HCT116 (cell line): ENCODE results near the gene PDCD6IP. TPM values are rescaled to one million over a fixed set of nuclear protein-coding genes. Genes with fewer than 3 reads are reported as not detected.

Experiments
- ATAC-seq: fragments of 200-7000 bp; cut with Tn5 transposase; 2 replicates; pipeline ENCODE4 v1.9.1; 2020; ENCODE audit warnings: mild to moderate bottlenecking, moderate library complexity
- BruUV-seq: library from RNA; stranded (reverse); fragments of 400-500 nt; replicated peaks from 2 replicates; lab custom pipeline; 2021; lab: Mats Ljungman, UMichigan
- CTCF ChIA-PET: fragments of 300-600 bp; sonication (Branson Sonifier 250); formaldehyde crosslinking; loops from one replicate; lab custom pipeline; 2021; ENCODE audit warnings: antibody characterized with exemption; lab: Charles Lee
- POLR2A ChIA-PET: fragments of 300-600, 350-600 bp; sonication (Branson Sonifier 250); formaldehyde crosslinking; loops from one replicate; lab custom pipeline; 2021; ENCODE audit warnings: antibody characterized with exemption; lab: Charles Lee
- RAD21 ChIA-PET, 2 experiments: fragments of 300-600 bp; sonication (Branson Sonifier 250); formaldehyde crosslinking; loops; one replicate each; lab custom pipeline; 2023; ENCODE audit warnings: low total read pairs in 2 of 2; ENCODE audit not compliant: uncharacterized antibody in 2 of 2, unreplicated experiment in 2 of 2, low non-redundant PET in 1 of 2; lab: Charles Lee
- DNase-seq: peaks from one replicate; pipeline ENCODE4 v3.0.0-alpha.2; 2010; ENCODE audit warnings: low read depth, low spot score
- H2AFZ ChIP-seq: fragments of 200-600 bp; shearing (Covaris generic), sonication (generic); 2 replicates; pipeline ENCODE4 v1.6.1; 2017; ENCODE audit warnings: low read depth, mixed run types, mixed read lengths, antibody characterized with exemption, low read length; ENCODE audit not compliant: poor library complexity, severe bottlenecking
- H3K27ac ChIP-seq: 2 replicates; pipeline ENCODE4 v1.5.1; 2012; ENCODE audit warnings: low read depth, low read length
- H3K27me3 ChIP-seq: fragments of 200-600 bp; sonication (generic); 2 replicates; pipeline ENCODE4 v1.6.1; 2016; ENCODE audit warnings: mixed run types, low read length, mixed read lengths; ENCODE audit not compliant: insufficient read depth
- H3K36me3 ChIP-seq, 2 experiments: fragments of 200-500 bp in 1 of 2; fragments of 200-600 bp in 1 of 2; sonication (Bioruptor generic) in 1 of 2; sonication (generic) in 1 of 2; 2 replicates each; pipeline versions ENCODE4 v1.5.1 to v1.6.1; 2014 to 2016; ENCODE audit warnings: low read length in 2 of 2, inconsistent platforms in 1 of 2, mixed read lengths in 1 of 2, mixed run types in 1 of 2; ENCODE audit not compliant: insufficient read depth in 2 of 2, control insufficient read depth in 1 of 2
- H3K4me1 ChIP-seq, 2 experiments: fragments of 200-600 bp in 1 of 2; sonication (generic) in 1 of 2; 2 replicates each; pipeline versions ENCODE4 v1.5.1 to v1.6.1; 2012 to 2017; ENCODE audit warnings: low read length in 2 of 2, inconsistent platforms in 1 of 2, mild to moderate bottlenecking in 1 of 2, mixed read lengths in 1 of 2, mixed run types in 1 of 2, moderate library complexity in 1 of 2; ENCODE audit not compliant: insufficient read depth in 2 of 2, control insufficient read depth in 1 of 2
- H3K4me2 ChIP-seq: fragments of 200-600 bp; sonication (generic); 2 replicates; pipeline ENCODE4 v1.6.1; 2017; ENCODE audit warnings: mixed run types, low read length, mixed read lengths
- H3K4me3 ChIP-seq, 2 experiments: fragments of 200-600 bp in 1 of 2; sonication (generic) in 1 of 2; replicated peaks in 1 of 2; 2 replicates each; pipeline ENCODE4 v1.5.1; 2011 to 2016; ENCODE audit warnings: low read length in 2 of 2, control low read depth in 1 of 2, low read depth in 1 of 2, mild to moderate bottlenecking in 1 of 2, mixed read lengths in 1 of 2, mixed run types in 1 of 2
- H3K79me2 ChIP-seq: fragments of 200-600 bp; sonication (generic); 2 replicates; pipeline ENCODE4 v1.6.1; 2017; ENCODE audit warnings: mild to moderate bottlenecking, mixed run types, low read length, moderate library complexity, mixed read lengths; ENCODE audit not compliant: insufficient read depth
- H3K9ac ChIP-seq: fragments of 200-600 bp; sonication (generic); 2 replicates; pipeline ENCODE4 v1.6.1; 2016; ENCODE audit warnings: low read length, mixed read lengths
- H3K9me2 ChIP-seq: fragments of 200-600 bp; sonication (generic), shearing (Covaris generic); 2 replicates; pipeline ENCODE4 v1.6.1; 2017; ENCODE audit warnings: mixed run types, mild to moderate bottlenecking, moderate library complexity; ENCODE audit not compliant: insufficient read depth
- H3K9me3 ChIP-seq, 2 experiments: fragments of 200-500 bp in 1 of 2; fragments of 200-600 bp in 1 of 2; sonication (Bioruptor generic) in 1 of 2; sonication (generic) in 1 of 2; 2 replicates each; pipeline ENCODE4 v1.6.1; 2014 to 2017; ENCODE audit warnings: low read length in 2 of 2, mixed read lengths in 2 of 2, inconsistent platforms in 1 of 2, low read depth in 1 of 2, mild to moderate bottlenecking in 1 of 2, mixed run types in 1 of 2, moderate library complexity in 1 of 2; ENCODE audit not compliant: control insufficient read depth in 1 of 2, insufficient read depth in 1 of 2
- H4K20me1 ChIP-seq: fragments of 200-600 bp; sonication (generic), shearing (Covaris generic); 2 replicates; pipeline ENCODE4 v1.6.1; 2017; ENCODE audit warnings: mixed run types, mild to moderate bottlenecking, moderate library complexity; ENCODE audit not compliant: insufficient read depth
- CEBPB ChIP-seq: IDR thresholded peaks from 2 replicates; pipeline ENCODE4 v1.6.1; 2012; ENCODE audit warnings: low read depth
- EGR1 ChIP-seq: IDR thresholded peaks from 2 replicates; pipeline ENCODE4 v1.6.1; 2012; ENCODE audit warnings: low read depth
- ELF1 ChIP-seq: IDR thresholded peaks from 2 replicates; pipeline ENCODE4 v1.6.1; 2012; ENCODE audit warnings: low read depth, borderline replicate concordance
- EZH2 ChIP-seq: fragments of 200-600 bp; sonication (generic); IDR thresholded peaks from 2 replicates; pipeline ENCODE4 v1.6.1; 2017; ENCODE audit warnings: antibody characterized with exemption, mixed run types
- EZH2phosphoT487 ChIP-seq: fragments of 200-600 bp; IDR thresholded peaks from 2 replicates; pipeline ENCODE4 v1.6.1; 2018; ENCODE audit warnings: antibody characterized with exemption, borderline replicate concordance
- FOSL1 ChIP-seq: IDR thresholded peaks from 2 replicates; pipeline ENCODE4 v1.6.1; 2012; ENCODE audit warnings: low read depth
- JUND ChIP-seq: IDR thresholded peaks from 2 replicates; pipeline ENCODE4 v1.6.1; 2012
- POLR2A ChIP-seq: IDR thresholded peaks from 2 replicates; pipeline ENCODE4 v1.7.0; 2011; ENCODE audit warnings: borderline replicate concordance; ENCODE audit not compliant: insufficient read depth, insufficient read length; ENCODE audit errors: extremely low read depth
- RAD21 ChIP-seq: IDR thresholded peaks from 2 replicates; pipeline ENCODE4 v1.6.1; 2012; ENCODE audit warnings: low read depth, mild to moderate bottlenecking
- SIN3A ChIP-seq: IDR thresholded peaks from 2 replicates; pipeline ENCODE4 v1.6.1; 2012; ENCODE audit warnings: low read depth
- SP1 ChIP-seq: IDR thresholded peaks from 2 replicates; pipeline ENCODE4 v1.6.1; 2012; ENCODE audit warnings: low read depth
- SRF ChIP-seq: IDR thresholded peaks from 2 replicates; pipeline ENCODE4 v1.6.1; 2012; ENCODE audit warnings: low read depth
- TCF7L2 ChIP-seq: IDR thresholded peaks from 2 replicates; pipeline ENCODE4 v1.7.0; 2011; ENCODE audit warnings: borderline replicate concordance, inconsistent platforms; ENCODE audit not compliant: insufficient read depth, insufficient read length; ENCODE audit errors: extremely low read depth
- ZFX ChIP-seq: fragments of 450-650 bp; IDR thresholded peaks from 2 replicates; pipeline ENCODE4 v1.6.1; 2017
- ZNF274 ChIP-seq: fragments of 200-500 bp; sonication (Bioruptor generic); IDR thresholded peaks from 2 replicates; pipeline ENCODE4 v1.6.1; 2014; ENCODE audit warnings: mild to moderate bottlenecking, low read depth, low read length, inconsistent platforms
- intact Hi-C: fragments of 100-400 bp; cut with micrococcal nuclease; formaldehyde crosslinking; loops from 2 replicates; pipeline ENCODE4 v1.10.0; 2022
- total RNA-seq: library from RNA; stranded (reverse); gene quantifications from one replicate; pipeline ENCODE4 v1.2.1, GENCODE V29; 2021; ENCODE audit not compliant: unreplicated experiment
- TF ChIP-seq, protein P1 (sequence below): IDR thresholded peaks from 2 replicates; pipeline ENCODE4 v1.6.1; 2012
- TF ChIP-seq, protein P2 (sequence below): IDR thresholded peaks from 2 replicates; pipeline ENCODE4 v1.6.1; 2011; ENCODE audit warnings: mild to moderate bottlenecking, low read length, moderate library complexity; ENCODE audit not compliant: insufficient replicate concordance; ENCODE audit errors: extremely low read depth
- TF ChIP-seq, protein P3 (sequence below), 3 experiments: fragments of 200-600 bp in 1 of 3; sonication (generic) in 1 of 3; IDR thresholded peaks in 2 of 3; conservative IDR thresholded peaks in 1 of 3; 2 replicates each; pipeline ENCODE4 v1.5.1; 2012 to 2017; ENCODE audit warnings: low read depth in 2 of 3, low read length in 2 of 3, antibody characterized with exemption in 1 of 3, borderline replicate concordance in 1 of 3, control low read depth in 1 of 3, mild to moderate bottlenecking in 1 of 3, mixed read lengths in 1 of 3, mixed run types in 1 of 3, moderate library complexity in 1 of 3; ENCODE audit not compliant: insufficient read depth in 1 of 3

PDCD6IP gene
- total RNA-seq, 1 experiment from 2014 or later: 241 TPM

DNA sequence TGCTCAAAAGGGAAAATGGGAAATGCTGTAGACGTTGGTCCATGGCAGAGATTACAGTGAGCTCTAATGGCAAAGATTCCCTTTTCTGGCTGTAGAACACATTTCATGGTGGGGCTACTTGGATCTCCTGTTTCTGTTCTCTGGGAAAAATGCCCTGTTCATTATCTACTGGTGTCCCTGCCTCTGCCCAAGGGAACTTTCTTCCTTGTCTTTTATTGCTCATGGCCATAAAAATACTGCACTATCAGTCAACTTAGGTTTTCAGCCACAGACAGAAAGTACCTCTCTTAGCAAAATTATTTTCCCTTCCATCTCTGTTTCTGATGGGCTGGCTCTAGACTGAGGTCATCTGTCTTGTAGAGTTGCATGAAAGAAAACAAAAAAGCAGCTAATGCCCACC lies 98.9 kb downstream of the PDCD6IP start:
- ATAC-seq (no peak), DNase-seq (no peak)
- intact Hi-C loops: no loop called here
- Histone ChIP-seq H3K4me2 (no peak overlapping the region), H3K9me3 (no peaks in the 10 kb centered on the region), H3K27ac (no peak overlapping the region), H3K9ac (no peak overlapping the region), H2AFZ (no peak overlapping the region), H3K4me1 (no peaks in the 10 kb centered on the region), H3K36me3 (no peaks in the 10 kb centered on the region), H4K20me1 (no peaks in the 10 kb centered on the region), H3K9me2 (no peaks in the 10 kb centered on the region), H3K4me3 (no peak overlapping the region), H3K79me2 (no peaks in the 10 kb centered on the region), H3K27me3 (no peaks in the 10 kb centered on the region)
- no TSS peak for BruUV-seq
- RAD21 ChIA-PET: no interaction called here
- POLR2A ChIA-PET: no interaction called here
- TF ChIP-seq, protein P1, sequence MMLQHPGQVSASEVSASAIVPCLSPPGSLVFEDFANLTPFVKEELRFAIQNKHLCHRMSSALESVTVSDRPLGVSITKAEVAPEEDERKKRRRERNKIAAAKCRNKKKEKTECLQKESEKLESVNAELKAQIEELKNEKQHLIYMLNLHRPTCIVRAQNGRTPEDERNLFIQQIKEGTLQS: no peak
- no peak for TF ChIP-seq TCF7L2
- TF ChIP-seq ZFX: no peak
- no peak for TF ChIP-seq SRF
- no peak for TF ChIP-seq ZNF274
- TF ChIP-seq JUND: no peak
- TF ChIP-seq SIN3A: no peak
- CTCF ChIA-PET: no interaction called here

DNA sequence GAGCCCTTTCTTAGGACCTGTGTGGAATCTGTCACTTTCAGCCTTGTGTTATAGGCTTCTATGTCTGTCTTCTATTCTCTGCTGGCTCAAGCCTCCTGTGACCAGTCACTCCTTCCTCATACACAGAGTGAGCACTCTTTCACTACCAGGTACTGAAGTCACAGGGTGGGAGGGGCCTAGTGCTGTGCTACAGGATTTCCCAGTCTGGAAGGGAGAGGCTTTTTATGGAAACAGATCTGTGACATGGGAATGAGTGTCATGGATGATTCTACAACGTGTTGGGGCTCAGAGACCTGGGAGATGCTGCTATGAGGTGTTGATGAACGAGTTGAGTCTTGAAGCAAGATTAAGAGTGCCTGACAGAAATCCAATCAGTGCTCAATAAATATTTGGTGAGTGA lies 100.5 kb downstream of the PDCD6IP start:
- no peaks in the 10 kb centered on the region for H3K79me2 ChIP-seq
- H4K20me1 ChIP-seq: no peaks in the 10 kb centered on the region
- no peaks in the 10 kb centered on the region for H3K27me3 ChIP-seq
- H3K9me3 ChIP-seq: no peaks in the 10 kb centered on the region
- ChIA-PET POLR2A (no interaction called here), CTCF (no interaction called here), RAD21 (no interaction called here)
- no peak overlapping the region for H3K9ac ChIP-seq
- H3K4me1 ChIP-seq: no peaks in the 10 kb centered on the region
- DNase-seq (no peak), ATAC-seq (no peak)
- H3K9me2 ChIP-seq: no peaks in the 10 kb centered on the region
- no peak overlapping the region for H3K27ac ChIP-seq
- BruUV-seq: no TSS peak
- no peak overlapping the region for H3K4me2 ChIP-seq
- H2AFZ ChIP-seq: no peak overlapping the region
- intact Hi-C loops: no loop called here
- no peak for TF ChIP-seq SRF
- no peak for TF ChIP-seq EZH2phosphoT487
- TF ChIP-seq CEBPB: no peak
- TF ChIP-seq ZFX: no peak
- TF ChIP-seq FOSL1: no peak
- no peak for TF ChIP-seq SP1
- TF ChIP-seq JUND: no peak
- TF ChIP-seq, protein P2, sequence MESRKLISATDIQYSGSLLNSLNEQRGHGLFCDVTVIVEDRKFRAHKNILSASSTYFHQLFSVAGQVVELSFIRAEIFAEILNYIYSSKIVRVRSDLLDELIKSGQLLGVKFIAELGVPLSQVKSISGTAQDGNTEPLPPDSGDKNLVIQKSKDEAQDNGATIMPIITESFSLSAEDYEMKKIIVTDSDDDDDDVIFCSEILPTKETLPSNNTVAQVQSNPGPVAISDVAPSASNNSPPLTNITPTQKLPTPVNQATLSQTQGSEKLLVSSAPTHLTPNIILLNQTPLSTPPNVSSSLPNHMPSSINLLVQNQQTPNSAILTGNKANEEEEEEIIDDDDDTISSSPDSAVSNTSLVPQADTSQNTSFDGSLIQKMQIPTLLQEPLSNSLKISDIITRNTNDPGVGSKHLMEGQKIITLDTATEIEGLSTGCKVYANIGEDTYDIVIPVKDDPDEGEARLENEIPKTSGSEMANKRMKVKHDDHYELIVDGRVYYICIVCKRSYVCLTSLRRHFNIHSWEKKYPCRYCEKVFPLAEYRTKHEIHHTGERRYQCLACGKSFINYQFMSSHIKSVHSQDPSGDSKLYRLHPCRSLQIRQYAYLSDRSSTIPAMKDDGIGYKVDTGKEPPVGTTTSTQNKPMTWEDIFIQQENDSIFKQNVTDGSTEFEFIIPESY: no peak
- no peak for TF ChIP-seq RAD21
- TF ChIP-seq ELF1: no peak
- no peak for TF ChIP-seq ZNF274
- TF ChIP-seq, protein P1: no peak
- no peak for TF ChIP-seq EGR1
- no peak for TF ChIP-seq TCF7L2
- TF ChIP-seq POLR2A: no peak
- TF ChIP-seq EZH2: no peak
- TF ChIP-seq, protein P3, sequence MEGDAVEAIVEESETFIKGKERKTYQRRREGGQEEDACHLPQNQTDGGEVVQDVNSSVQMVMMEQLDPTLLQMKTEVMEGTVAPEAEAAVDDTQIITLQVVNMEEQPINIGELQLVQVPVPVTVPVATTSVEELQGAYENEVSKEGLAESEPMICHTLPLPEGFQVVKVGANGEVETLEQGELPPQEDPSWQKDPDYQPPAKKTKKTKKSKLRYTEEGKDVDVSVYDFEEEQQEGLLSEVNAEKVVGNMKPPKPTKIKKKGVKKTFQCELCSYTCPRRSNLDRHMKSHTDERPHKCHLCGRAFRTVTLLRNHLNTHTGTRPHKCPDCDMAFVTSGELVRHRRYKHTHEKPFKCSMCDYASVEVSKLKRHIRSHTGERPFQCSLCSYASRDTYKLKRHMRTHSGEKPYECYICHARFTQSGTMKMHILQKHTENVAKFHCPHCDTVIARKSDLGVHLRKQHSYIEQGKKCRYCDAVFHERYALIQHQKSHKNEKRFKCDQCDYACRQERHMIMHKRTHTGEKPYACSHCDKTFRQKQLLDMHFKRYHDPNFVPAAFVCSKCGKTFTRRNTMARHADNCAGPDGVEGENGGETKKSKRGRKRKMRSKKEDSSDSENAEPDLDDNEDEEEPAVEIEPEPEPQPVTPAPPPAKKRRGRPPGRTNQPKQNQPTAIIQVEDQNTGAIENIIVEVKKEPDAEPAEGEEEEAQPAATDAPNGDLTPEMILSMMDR (IDR thresholded peaks at IDR 0.05 in 2 of 3, conservative IDR thresholded peaks at IDR 0.05 in 1 of 3; ENCODE audit: borderline replicate concordance in 1 of 3, insufficient read depth in 1 of 3, low read depth in 2 of 3, low read length in 2 of 3): no peak
- no peak for TF ChIP-seq SIN3A
- no peak overlapping the region for H3K4me3 ChIP-seq
- no peaks in the 10 kb centered on the region for H3K36me3 ChIP-seq
